Measurements from ENCODE around the gene STAMBP.
A peak's percentile ranks its signal among the peaks of the same experiment; 100 is the strongest.

DNA sequence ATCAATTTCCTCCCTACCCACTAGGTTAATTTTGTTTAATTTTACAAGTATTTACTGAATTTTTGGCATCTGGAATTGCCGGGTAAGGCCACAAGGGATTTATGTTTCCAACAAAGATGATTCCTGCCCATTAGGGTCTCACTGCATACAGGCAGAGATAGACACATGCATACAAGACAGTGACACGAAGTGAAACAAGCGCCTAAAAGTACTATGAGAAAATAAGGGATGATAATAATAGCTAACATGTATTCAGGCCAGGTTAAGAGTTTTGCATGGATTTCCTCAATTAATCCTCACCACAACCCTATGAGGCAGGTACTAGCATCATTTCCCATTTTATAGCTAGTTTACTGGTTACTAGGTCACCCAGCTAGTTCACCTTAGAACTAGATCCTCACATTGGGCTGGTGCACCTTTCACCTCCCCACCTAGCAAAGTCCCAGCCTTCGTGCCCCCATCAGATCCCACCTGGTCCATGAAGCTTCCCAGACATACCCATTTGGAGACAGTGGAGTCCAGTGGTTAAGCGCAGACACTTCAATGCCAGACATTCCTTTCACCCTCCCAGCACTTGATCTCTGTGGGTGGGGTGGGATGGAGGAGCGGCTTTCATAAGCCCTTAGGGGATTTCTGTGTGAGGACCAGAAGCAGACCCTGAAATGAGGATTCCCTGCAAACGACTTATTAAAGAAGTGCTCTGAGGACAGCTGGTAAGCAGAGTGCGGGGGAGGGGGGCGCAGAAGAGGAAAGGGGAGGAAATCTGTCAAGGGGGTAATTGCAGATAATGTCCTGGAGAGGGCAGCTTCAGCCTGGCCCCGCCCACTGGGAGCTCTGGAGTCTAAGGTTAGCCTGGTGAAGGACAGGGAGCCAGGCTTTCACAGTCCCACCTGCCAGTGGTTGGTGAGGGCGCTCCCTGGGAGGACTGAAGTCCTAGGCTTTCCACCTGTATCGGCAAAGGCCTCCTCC, 92.1 kb downstream of the STAMBP start:
- TF ChIP-seq, protein P1, sequence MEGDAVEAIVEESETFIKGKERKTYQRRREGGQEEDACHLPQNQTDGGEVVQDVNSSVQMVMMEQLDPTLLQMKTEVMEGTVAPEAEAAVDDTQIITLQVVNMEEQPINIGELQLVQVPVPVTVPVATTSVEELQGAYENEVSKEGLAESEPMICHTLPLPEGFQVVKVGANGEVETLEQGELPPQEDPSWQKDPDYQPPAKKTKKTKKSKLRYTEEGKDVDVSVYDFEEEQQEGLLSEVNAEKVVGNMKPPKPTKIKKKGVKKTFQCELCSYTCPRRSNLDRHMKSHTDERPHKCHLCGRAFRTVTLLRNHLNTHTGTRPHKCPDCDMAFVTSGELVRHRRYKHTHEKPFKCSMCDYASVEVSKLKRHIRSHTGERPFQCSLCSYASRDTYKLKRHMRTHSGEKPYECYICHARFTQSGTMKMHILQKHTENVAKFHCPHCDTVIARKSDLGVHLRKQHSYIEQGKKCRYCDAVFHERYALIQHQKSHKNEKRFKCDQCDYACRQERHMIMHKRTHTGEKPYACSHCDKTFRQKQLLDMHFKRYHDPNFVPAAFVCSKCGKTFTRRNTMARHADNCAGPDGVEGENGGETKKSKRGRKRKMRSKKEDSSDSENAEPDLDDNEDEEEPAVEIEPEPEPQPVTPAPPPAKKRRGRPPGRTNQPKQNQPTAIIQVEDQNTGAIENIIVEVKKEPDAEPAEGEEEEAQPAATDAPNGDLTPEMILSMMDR (IDR thresholded peaks at IDR 0.05; ENCODE audit: low read depth, low read length, poor library complexity, severe bottlenecking), result peak; percentile 54
- no peak for TF ChIP-seq EZH2phosphoT487 (IDR thresholded peaks at IDR 0.05; ENCODE audit: borderline replicate concordance, low read length)

All from DOHH2 (cell line).